C4-2B (cell line): Measurements from ENCODE around the gene IRF9.

Experiments used
- H3K27ac ChIP-seq: fragments of 450-650 bp; 2 replicates; pipeline ENCODE4 v1.5.1; 2017
- ZFX ChIP-seq: fragments of 450-650 bp; IDR thresholded peaks from 2 replicates; pipeline ENCODE4 v1.6.1; 2017
- TF ChIP-seq, protein P1 (sequence below): fragments of 450-650 bp; conservative IDR thresholded peaks from 2 replicates; pipeline ENCODE4 v1.5.1; 2017; ENCODE audit warnings: mild to moderate bottlenecking

Gene IRF9

GRCh38 chr14:24182110-24182882 is 21.2 kb downstream of the IRF9 start:
- TF ChIP-seq, protein P1, sequence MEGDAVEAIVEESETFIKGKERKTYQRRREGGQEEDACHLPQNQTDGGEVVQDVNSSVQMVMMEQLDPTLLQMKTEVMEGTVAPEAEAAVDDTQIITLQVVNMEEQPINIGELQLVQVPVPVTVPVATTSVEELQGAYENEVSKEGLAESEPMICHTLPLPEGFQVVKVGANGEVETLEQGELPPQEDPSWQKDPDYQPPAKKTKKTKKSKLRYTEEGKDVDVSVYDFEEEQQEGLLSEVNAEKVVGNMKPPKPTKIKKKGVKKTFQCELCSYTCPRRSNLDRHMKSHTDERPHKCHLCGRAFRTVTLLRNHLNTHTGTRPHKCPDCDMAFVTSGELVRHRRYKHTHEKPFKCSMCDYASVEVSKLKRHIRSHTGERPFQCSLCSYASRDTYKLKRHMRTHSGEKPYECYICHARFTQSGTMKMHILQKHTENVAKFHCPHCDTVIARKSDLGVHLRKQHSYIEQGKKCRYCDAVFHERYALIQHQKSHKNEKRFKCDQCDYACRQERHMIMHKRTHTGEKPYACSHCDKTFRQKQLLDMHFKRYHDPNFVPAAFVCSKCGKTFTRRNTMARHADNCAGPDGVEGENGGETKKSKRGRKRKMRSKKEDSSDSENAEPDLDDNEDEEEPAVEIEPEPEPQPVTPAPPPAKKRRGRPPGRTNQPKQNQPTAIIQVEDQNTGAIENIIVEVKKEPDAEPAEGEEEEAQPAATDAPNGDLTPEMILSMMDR, result no peak
- no peak for TF ChIP-seq ZFX
- H3K27ac ChIP-seq, result no peak overlapping the region

- TF ChIP-seq, protein P1, result no peak
- TF ChIP-seq ZFX, result no peak
Measured at GRCh38 chr14:24183014-24183481, 22.0 kb downstream of the IRF9 start.

GRCh38 chr14:24184104-24184970 is 23.3 kb downstream of the IRF9 start:
- no peak overlapping the region for H3K27ac ChIP-seq
- no peak for TF ChIP-seq ZFX
- TF ChIP-seq, protein P1, result no peak

More at GRCh38 chr14:24183014-24183481, 22.0 kb downstream of the IRF9 start:
- no peak overlapping the region for H3K27ac ChIP-seq

DNA sequence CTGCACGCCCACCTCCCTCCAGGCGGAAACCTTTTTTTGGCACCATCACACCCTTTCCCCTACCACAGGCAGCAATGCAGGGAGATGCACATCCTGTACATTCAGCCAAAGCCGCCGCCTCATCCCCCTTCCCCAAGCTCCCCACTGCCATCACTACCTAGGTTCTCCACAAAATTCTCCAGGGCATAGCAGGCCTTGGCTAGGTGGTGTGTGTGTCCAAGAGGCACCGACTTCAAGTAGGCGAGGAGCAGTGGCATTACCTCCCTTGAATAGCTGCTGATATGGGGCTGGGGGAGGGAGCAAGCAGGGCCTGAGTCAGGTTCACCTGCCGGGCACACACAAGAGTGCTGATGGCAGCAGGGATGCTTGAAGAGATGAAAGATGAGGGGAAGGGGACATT is 24.0 kb downstream of the IRF9 start:
- TF ChIP-seq ZFX, result no peak
- TF ChIP-seq, protein P1, result no peak
- H3K27ac ChIP-seq, result no peak overlapping the region

- H3K27ac ChIP-seq, result no peak overlapping the region
- TF ChIP-seq ZFX, result no peak
- TF ChIP-seq, protein P1, result no peak
Measured at GRCh38 chr14:24185741-24186140, 24.7 kb downstream of the IRF9 start.

DNA sequence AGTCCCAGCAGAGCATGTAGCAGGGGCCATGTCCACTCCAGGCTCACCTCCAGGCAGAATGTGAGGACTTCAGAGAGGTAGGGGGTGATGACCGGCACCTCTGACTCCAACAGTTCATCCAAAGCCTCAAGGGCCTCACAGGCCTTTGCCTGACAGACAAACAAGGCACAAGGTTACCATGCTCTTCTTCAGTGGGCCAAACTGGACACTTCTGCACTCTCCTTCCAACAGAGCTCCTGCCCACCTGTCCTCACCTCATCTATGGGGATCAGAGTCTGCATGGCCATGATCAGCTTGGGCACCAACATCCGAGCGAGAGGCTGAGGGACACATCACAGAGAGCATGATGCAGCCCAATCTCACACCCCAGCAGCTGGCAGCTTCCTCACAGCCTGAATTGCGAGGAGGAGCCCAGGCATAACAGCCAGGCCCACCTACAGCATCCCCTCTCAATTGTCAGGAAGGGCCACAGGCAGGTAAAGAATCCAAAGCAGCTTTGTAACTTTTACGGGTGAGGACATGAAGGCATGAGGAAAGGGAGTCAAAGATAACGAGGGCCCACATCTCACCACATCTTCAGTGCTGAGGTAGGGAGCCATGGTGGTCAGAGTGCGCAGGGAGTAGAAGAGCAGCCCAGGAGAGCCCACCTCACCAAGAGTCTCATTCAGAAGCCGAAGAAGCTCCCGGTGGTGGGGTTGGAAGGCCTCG is 25.9 kb downstream of the IRF9 start:
- no peak overlapping the region for H3K27ac ChIP-seq

More for the DNA sequence above, 25.9 kb downstream of the IRF9 start:
- TF ChIP-seq, protein P1, result no peak
- TF ChIP-seq ZFX, result no peak
